GM19238 (cell line): Measurements from ENCODE around the gene AIP.
A peak's percentile ranks its signal among the peaks of the same experiment; 100 is the strongest.
"Not testable (repeated sequence)": the region's sequence is repeated elsewhere in the genome, so short reads cannot be mapped to it uniquely, and the experiment has no call there.

ENCODE experiments used
- DNase-seq: peaks from one replicate; pipeline ENCODE4 v3.0.0; 2011; ENCODE audit warnings: low spot score; ENCODE audit not compliant: insufficient read length

Gene AIP

DNA sequence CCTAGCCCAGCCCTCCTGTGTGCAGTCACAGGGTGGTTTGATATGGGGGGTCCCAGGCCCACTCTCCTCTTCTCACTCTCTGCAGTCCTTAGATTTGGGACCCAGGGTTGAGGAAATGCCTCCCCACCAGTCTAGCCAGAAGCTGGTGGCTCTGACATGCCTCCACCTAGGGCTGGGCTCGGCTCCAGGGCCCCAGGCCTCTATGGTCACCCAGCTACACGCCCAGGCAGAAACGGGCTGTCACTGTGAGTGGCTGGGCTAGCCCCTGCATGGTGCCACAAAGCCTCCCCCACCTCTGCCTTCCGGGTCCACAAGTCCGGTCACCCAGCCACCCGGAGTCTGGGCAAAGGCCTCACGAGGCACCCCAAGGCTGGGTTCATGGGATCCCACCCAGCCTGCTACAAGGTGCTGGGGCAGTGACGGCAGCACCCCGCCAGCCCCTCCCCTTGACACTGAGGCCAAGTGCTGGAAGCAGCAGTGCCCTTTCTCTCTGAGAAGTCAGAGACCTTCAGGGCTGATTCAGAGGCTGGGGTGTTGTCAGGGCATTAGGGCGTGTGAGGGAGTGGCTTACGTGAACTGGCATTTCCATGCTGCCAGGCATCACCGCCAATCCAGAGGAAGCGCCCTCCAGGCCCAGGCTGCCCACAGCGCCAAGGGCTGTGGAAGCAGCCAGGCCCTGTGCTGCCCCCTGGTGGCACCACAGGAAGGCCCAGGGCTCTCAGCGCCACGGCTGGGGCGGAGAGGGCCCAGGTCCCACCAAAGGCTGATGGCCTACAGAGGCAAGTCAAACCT is 23.0 kb downstream of the AIP start:
- peak; percentile 90 for DNase-seq

DNA sequence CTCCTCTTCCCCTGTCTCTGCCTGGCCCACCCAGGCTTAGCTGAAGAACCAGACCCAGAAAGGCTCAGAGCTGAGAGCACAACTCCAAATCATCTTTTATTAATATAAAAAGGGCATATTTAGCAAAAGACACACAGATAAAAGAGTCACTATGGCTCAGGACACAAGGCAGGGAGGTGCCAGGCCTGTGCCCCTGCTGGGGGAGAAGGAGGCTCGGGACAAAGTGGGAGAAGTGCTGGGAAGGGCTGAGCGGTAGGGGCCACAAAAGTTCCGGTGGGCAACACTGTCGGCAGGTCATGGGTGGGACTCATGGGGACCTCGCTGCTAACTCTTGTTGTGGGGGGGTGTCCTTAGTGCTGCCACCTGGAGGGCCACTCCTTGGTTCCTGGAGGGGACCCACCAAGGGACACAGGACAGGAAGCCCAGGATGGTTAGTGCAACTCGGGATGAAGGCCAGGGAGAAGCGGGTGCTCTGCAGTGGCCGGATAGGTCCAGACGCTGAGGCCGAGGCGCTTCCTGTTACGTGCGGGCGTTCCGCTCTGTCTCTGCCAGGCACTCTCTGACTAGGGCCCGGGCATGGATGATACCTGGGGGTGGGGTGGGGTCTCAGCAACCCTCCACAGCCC is 23.7 kb downstream of the AIP start:
- DNase-seq: no peak

DNA sequence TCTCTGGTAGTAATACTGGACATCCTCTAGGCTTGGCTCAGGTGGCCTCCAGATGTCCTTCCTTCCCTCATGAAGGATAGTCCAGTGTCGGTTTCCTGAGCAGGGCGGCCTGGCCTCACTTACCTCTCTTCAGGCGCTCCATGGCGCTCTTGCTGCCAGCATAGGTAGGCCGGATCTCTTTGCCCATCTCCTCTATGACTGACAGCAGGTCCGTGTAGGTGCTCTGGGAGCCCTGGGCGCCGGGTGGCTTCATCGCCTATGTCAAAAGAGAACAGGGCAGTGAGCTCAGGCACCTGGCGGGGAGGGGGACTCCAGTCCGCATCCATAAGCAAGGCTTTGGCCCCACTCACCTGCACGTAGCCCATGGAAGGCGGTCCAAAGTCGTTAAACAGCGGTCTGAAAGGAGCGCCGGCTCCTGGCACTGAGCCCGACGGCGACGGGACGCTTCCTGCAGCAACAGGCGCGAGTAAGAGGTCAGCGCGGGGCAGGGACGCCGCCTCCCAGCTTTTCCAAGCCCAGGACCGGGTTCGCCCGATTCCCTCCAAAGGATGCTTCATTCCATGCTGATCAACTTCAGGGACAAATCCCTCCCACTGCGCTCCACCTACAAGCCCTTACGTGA is 24.5 kb downstream of the AIP start:
- no peak for DNase-seq

DNA sequence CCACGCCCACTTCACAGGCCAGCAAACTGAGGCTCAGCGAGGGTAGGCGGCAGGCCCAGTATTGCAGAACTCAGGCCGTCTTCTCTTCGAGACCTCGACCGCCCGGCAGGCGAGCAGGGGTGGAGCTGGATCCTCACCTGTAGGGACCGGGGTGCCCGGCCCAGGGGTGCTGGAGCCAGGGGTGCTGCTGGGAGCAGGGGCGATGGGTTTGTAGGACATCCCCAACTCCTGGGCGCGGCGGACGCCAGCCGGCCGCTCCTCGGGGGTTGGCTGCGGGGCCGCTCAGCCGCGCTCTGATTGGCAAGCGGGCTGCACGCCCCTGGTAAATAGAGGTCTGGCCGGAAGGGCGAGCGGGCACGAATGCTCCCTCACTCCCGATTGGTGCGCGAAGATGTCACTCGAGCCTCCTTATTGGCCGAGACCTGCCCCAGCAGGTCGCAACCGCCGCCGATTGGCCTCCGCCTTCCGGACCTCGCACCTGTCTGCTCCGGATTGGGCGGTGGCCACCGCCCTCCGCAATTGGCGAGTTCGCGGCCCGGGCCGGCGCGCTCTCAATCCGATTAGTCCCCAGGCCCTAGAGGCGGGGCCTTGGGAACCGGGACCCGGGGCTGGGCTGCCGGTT is 25.1 kb downstream of the AIP start, which contains the start of gene CDK2AP2:
CDK2AP2 (minus strand) TSS at position 299 of the 622 bp plus-strand sequence; CDS start at position 219, 80 bp downstream.
- DNase-seq: peak; percentile 99

DNA sequence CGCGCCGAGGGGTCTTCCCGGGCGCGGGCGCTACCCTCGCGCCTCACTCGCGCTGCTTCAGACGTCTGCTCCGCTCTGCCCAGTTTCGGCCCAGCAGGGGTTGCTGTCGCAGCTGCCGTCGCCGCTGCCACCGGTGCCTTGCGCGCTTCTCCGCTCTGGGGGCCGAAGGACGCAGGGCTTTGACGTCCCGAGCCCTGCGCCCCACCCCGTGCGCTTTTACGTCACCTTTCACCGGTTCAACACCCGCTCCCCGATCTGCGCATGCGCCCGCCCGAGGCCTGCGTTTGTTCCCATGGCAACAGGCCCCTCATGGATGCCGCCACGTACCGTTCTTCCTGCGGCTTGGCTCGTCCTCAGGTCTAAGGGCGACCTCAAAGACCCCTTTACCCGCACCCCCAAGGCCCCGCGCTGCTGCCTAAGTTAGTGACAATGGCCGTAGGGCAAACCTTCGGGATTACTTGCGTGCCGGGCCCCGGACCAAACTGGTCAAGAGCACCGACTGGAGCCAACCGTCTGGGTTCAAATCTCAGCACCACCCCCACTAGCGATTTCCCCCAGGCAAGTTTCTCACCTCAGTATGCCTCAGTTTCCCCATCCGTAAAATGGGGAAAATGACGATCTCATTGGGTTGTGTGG is 25.8 kb downstream of the AIP start:
- DNase-seq: peak; percentile 97

DNA sequence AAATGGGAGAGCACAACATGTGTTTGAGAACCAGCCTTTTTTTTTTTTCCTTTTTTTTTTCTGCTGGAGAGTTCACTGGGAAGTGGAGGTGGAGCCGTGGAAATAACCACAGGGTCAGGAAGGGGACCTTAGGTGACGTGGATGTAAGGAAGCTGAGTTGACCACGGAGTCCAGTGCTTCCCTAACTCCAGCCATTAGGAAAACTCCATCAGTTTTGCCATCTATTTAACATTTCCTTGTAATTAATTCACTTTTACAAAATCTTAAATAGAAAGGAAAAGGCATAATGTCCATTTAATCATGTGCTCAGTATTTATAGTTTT is 27.2 kb downstream of the AIP start:
- no peak for DNase-seq

DNA sequence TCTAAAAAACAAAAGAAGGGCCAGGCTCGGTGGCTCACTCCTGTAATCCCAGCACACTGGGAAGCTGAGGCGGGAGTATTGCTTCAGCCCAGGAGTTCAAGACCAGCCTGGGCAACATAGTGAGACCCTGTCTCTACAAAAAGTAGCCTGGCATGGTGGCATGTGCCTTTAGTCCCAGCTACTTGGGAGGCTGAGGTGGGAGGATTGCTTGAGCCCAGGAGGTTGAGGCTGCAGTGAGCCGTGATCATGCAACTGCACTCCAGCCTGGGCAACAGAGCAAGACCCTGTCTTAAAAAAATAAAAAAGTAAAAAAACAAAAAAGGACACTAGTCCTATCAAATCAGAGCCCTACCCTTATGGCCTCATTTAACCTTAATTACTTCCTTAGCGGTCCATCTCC is 28.7 kb downstream of the AIP start:
- DNase-seq: not testable (repeated sequence)

DNA sequence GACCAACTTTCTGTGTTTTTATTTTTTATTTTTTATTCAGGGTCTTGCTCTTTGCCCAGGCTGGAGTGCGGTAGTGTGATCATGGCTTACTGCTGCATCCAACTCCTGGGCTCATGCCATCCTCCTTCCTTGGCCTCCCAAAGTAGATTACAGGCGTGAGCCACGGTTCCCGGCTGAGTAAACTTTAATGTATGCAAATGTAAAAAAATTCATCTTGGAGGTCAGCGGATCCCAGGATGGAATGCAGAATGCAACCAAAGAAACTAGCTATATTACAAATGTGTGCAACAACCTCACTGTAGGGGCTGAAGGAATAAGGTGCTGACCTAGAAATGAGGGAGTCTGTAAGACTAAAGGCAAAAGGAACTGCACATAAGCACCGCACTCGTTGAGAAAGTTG is 31.3 kb downstream of the AIP start:
- DNase-seq: no peak

DNA sequence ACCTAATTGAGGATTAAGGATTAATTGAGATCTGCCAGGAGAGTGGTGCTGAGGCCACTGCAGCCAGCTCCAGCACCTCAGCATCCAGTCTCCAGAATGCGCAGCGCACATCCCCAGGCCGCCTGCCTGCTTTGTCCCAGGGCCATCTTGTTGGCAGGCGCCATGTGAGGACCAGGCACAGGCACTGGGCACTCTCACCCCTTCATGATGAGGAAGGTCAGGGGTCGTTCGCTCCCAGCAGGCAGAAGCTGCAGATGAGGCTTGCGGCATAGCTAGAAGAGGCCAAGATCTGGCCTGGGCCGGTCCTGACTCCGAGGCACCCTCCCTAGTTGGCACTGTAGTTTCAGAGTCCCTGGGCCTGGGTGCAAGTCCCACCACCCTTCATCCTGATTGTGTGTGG is 34.0 kb downstream of the AIP start:
- DNase-seq: no peak

DNA sequence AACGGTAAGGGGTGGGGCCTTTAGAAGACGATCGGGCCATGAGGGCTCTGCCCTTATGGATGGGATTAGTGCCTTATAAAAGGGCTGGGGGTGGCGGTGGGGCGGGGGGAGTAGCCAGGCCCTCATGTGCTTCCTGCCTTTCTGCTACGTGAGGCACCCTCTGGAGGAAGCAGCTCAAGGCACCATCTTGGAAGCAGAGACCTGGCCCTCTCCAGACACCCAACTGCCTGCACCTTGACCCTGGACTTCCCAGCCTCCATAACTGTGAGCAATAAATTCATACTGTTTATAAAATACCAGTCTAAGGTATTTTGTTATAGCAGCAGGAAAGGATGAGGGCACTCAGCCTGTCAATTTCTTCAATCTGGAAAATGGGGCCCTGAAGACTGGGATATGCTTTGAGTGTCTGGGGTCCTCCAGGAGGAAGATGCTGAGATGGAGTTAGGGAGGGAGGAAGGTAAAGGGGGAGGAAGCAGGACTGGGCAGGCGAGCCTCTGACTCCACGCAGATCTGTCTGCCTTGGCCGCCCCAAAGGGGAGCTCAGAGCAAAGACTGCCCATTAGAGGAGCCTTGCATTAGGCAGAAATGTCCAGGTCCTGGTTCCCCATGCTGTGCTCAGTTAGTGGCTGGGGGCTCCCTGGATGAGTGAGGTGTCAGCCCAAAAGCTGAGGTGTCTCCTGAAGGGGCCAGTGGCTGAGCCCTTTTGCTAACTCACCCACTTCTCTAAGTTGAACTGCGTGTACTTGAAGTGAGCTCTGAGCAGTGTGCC is 35.1 kb downstream of the AIP start:
- no peak for DNase-seq

DNA sequence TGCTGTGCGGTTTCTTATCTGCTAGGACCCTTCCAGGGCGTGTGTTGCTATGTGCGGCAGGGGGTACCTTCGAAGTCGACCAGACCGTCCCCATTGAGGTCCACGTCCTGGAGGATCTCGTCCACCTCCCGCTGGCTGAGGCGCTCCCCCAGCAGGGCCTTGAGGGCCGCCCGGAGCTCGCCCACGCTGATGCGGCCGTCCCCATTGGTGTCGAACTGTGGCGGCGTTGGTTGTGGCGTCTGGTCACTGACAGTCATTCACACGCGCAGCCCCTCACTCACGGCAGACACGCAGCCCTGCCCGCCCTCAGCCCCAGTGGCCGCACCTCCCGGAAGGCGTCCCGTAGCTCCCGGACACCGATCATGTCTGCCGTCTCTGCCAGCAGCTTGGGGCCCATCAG is 36.9 kb downstream of the AIP start:
- DNase-seq: no peak

DNA sequence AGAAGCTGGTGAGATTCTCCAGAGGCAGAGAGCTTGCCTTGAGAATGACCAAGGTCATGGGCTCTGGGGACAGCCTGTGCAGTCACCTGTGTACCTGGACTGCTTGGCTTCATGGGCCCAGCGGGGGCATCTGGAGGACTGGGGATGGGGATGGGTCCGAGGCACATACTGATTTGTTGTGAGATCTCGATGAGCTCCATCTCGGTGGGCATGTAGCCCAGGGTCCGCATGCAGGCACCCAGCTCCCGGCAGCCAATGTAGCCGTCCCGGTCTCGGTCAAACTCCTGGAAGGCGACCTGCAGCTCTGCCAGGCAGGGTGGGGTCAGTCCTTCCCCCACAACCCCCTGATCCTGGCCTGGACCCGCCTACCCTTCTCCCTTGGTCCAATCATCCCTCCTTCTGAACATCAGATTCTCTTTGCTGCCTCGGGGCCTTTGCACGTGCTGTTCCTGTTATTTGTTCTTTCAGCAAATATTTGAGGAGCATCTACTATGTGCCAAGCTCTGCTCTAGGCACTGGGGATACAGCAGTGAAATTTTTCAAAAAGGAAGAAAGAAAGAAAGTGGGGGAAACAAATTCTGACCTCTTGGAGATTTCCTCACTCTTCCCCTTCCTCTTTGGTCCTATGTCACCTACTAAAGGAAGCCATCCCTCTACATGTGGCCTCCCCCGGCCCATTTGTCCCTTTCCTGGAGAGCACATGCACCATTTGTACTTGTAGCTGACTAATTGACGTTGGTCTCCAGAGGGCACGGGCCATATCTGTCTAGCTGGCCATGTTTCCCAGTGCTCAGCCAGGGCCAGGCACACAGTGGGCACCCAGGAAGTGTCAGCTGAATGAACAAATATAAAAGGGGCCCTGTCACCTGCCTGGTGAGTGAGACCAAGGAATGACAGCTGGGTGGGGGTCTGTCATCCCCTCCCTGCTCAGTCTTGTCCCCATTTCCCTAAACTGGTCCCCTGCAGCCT is 38.3 kb downstream of the AIP start:
- no peak for DNase-seq

DNA sequence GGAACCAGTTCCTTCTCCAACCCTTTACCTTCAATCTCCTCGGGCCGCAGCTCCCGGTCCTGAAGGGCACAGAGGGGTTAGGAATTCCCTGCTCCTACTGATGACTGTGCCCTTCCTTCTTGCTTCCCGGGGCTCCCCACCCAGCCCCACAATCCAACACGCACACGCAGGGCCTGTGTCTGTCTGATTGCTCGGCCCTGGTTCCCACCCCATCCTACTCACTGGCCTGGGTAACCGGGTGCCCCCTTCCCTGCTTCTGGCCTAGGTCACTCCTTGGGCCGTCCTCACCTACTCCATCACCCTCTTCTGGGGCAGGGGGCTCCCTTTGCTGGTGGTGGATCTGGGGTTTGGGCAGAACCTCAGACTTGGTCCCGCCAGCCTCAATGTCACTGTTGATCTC is 39.1 kb downstream of the AIP start:
- no peak for DNase-seq

DNA sequence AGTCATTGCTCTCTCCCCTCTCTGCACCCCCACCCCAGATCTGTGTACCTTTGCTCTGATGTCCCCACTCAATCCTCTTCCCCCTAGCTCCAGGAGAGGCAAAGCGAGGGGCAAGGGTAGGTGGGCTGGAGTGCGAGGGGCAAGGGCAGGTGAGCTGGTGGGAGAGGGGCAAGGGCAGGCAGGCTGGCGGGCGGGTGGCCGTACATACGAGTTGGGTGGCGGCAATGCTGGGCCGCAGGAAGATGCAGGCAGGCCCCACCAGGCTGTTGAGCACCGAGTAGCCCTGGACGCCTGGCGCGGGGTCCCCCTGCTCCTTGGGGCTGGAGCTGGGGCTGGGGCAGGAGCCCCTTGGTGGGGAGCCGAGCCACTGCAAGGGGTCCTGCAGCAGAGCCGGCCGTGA is 39.5 kb downstream of the AIP start:
- DNase-seq: no peak

DNA sequence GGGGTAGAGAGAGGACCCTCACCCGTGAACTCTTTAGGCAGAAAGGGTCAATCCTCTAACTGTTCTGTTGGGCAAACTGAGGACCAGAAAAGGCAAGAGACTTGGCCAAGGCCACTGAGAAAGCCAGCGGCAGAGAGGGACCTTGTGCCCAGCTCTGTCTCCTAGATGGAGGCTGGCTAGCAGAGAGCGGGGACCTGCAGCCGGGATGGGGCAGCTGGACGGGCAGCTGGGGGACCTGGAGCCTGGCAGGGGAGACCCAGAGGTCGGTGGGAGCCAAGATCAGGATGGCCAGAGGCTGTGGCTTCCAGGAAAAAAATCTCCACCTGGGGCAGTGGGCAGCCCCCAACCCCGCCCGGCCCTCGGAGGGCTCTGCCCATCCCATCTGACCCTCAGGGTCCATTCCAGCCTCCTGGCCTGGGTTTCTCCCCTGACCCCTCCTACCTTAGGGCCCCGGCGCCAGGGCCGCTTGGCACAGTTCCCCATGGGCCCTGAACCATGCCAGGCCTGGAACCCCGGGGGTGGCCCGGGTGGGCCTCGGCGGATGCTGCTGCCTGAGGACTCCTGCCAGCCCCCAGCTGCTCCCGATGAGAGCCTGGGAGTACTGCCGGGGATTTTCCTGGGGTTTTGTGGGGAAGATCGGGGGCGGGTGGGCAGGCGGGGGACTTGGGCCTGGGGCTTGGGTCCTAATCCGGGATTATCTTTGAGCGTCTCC is 40.2 kb downstream of the AIP start, which contains the start of gene CABP2:
CABP2 (minus strand) TSS at position 603 of the 712 bp plus-strand sequence; CDS start at position 483, 120 bp downstream.
- no peak for DNase-seq

DNA sequence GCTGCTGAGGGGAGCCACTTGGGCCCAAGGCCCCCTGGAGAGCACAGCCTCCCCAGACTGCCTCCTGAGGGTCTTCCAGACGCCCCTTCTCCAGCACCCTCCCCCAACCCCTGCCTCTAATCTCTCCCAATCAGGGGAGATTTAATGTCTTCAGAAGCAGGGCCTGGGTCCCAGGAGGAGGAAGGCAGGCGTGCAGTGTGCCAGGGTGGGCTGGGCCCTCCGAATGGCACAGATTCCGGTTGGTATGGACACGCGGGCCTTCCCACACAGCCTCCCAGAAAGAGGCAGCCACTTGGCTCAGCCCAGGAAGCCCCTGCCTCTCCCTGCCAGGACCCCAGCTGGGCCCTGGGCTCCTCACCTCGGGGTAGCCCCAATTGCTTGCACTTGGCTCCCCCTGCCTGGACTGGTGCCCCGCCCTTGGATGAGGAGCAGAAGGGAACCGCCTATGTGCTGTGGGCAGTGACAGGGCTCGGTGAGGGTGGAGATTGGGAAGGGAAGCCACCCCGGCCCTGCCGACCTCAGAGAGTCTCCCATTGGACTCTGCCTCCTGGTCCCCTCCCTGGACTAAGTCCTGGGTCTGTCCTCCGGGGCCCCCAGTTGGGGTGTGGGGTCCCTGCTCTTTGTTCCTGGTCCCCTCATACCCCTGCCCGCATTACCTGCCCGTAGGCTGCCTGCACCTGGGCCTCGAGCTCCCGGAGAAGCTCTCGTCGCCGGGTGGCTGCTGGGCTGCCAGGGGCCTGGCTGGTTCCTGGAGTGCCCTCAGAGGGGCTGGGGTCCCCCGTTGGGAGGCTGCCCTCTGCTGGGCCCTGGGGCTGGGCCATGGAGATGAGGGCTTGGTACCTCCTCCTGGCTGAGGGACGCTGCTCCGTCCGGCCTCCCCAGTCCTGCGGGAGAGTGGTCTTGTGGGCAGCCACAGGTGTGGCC is 41.0 kb downstream of the AIP start:
- DNase-seq: no peak

DNA sequence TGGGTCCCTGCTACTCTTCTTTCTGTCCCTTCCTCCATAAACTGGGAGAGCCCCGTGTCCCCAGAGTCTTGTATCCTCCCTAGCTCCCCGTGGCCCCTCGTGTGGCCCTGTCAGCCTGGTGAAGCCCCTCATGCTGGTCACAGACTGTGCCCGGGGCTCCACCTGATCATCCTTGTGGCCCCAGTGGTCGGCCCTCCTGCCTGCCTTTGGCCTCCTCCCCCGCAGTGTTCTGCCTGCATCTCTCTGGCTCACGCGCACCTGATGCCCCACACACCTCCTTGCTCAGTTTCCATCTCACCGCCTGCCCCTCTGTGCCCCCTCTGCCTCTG is 41.6 kb downstream of the AIP start:
- no peak for DNase-seq
